Measurements from ENCODE around the gene ALDH1L2. TPM values are rescaled to one million over a fixed set of nuclear protein-coding genes. Genes with fewer than 3 reads are reported as not detected.

ALDH1L2 gene
- polyA plus RNA-seq, 1 donor (not counting 4 experiments of a cell fraction or from before 2014, with no cell fraction given): 1.8 TPM

DNA sequence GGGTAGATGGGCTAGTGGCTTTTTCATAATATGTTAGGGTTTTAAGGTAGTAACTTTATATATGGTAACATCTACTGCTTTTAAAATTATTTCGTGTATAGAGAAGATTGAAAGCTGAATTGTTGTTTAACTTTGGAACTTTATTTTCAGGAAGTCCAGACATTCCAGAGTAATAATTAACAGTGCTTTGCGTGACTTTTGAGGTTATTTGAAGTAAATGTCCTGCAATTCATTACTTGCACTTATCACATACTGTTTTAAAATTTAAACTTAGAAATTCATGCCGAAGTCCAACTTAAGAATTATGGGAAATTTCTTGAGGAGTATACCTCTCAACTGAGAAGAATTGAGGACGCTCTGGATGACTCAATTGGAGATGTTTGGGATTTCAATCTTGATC is 26.6 kb upstream of the ALDH1L2 start:
- DNase-seq (ENCODE audit: low read depth, low spot score): no peak
- H3K9ac ChIP-seq (ENCODE audit: control insufficient read depth, extremely low read depth, insufficient read depth, low read length): no peak overlapping the region
- no peaks in the 10 kb centered on the region for H3K9me3 ChIP-seq (ENCODE audit: control insufficient read depth, low read depth, low read length)
- H4K20me1 ChIP-seq (ENCODE audit: control insufficient read depth, extremely low read depth, insufficient read depth, low read length): no peaks in the 10 kb centered on the region
- no peak overlapping the region for H3K4me3 ChIP-seq (ENCODE audit: control insufficient read depth in 2 of 3, extremely low read depth in 1 of 3, insufficient read depth in 2 of 3, low read depth in 1 of 3, low read length in 3 of 3)
- peaks cover 8 to 10% of the 10 kb centered on the region in 2 experiments for H3K36me3 ChIP-seq (ENCODE audit: control insufficient read depth in 2 of 2, extremely low read depth in 1 of 2, insufficient read depth in 2 of 2, low read length in 2 of 2)
- H3K27ac ChIP-seq (ENCODE audit: control insufficient read depth, insufficient read depth, low read length): no peak overlapping the region
- peaks cover 65% of the 10 kb centered on the region for H3K79me2 ChIP-seq (ENCODE audit: control insufficient read depth, insufficient read depth, low read length)
- H2AFZ ChIP-seq (ENCODE audit: control insufficient read depth, low read length): no peak overlapping the region
- dilution Hi-C loops (cut with MboI; ENCODE audit: extremely low pct_ligation_motif_present, low sequenced_read_pairs): no loop called here
- no peaks in the 10 kb centered on the region for H3K9me1 ChIP-seq (ENCODE audit: control insufficient read depth, extremely low read depth, insufficient read depth, low read length)
- H3K27me3 ChIP-seq (ENCODE audit: control insufficient read depth, extremely low read depth, insufficient read depth, low read length): no peaks in the 10 kb centered on the region
- H3K4me1 ChIP-seq (ENCODE audit: control insufficient read depth, extremely low read depth, insufficient read depth, low read length): peaks cover 17% of the 10 kb centered on the region
- TF ChIP-seq CTCF (optimal IDR thresholded peaks at IDR 0.05 in 1 of 3, IDR thresholded peaks at IDR 0.05 in 1 of 3, conservative IDR thresholded peaks at IDR 0.05 in 1 of 3; ENCODE audit: extremely low read depth in 1 of 3, insufficient read depth in 2 of 3, low read length in 3 of 3) (no peak), EZH2 (IDR thresholded peaks at IDR 0.05; ENCODE audit: low read length) (no peak)
- FAIRE-seq: no peak
- H3K4me2 ChIP-seq (ENCODE audit: control insufficient read depth, extremely low read depth, insufficient read depth, low read depth, low read length): no peak overlapping the region

DNA sequence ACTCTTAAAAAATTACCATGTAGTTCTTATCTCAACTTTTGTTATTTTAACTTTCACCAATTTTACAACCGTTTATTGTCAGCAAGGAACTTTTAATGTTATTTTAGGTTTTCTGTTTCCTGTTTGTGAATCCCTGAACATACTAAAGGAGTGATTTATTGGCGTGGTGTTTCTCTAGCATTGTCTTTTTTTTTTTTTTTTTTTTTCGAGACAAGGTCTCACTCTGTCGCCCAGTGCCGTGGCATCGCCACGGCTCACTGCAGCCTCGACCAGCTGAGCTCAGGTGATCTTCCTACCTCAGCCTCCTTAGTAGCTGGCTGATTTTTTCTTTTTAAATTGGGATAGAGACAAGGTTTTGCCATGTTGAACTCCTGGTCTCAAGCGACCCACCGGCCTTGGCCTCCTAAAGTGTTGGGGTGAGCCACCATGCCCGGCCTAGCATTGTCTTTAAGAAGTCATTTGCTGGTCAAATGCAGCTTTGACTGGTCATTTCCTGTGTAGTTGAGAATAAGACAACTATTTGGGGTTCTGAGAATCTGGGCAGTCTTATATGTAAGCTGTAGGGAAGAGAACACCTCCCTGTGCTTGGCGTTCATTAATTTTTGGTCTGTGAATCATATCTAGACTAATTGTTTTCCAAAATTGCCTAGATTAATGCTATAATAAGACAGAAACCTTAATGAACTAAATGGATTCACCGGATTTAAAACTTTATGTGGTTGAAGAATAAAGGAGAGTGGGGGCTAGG is 25.4 kb upstream of the ALDH1L2 start:
- FAIRE-seq (no peak), DNase-seq (ENCODE audit: low read depth, low spot score) (no peak)
- H3K27me3 ChIP-seq (ENCODE audit: control insufficient read depth, extremely low read depth, insufficient read depth, low read length): no peaks in the 10 kb centered on the region
- H3K4me1 ChIP-seq (ENCODE audit: control insufficient read depth, extremely low read depth, insufficient read depth, low read length): peaks cover 17% of the 10 kb centered on the region
- H3K4me3 ChIP-seq (ENCODE audit: control insufficient read depth in 2 of 3, extremely low read depth in 1 of 3, insufficient read depth in 2 of 3, low read depth in 1 of 3, low read length in 3 of 3): peak overlapping the region; percentile 35 to 97 (median 94)
- H2AFZ ChIP-seq (ENCODE audit: control insufficient read depth, low read length): no peak overlapping the region
- no peaks in the 10 kb centered on the region for H3K9me1 ChIP-seq (ENCODE audit: control insufficient read depth, extremely low read depth, insufficient read depth, low read length)
- no peak for TF ChIP-seq EZH2 (IDR thresholded peaks at IDR 0.05; ENCODE audit: low read length)
- TF ChIP-seq CTCF (optimal IDR thresholded peaks at IDR 0.05 in 1 of 3, IDR thresholded peaks at IDR 0.05 in 1 of 3, conservative IDR thresholded peaks at IDR 0.05 in 1 of 3; ENCODE audit: extremely low read depth in 1 of 3, insufficient read depth in 2 of 3, low read length in 3 of 3): no peak
- H4K20me1 ChIP-seq (ENCODE audit: control insufficient read depth, extremely low read depth, insufficient read depth, low read length): no peaks in the 10 kb centered on the region
- peak overlapping the region; percentile 49 for H3K27ac ChIP-seq (ENCODE audit: control insufficient read depth, insufficient read depth, low read length)
- no peaks in the 10 kb centered on the region for H3K9me3 ChIP-seq (ENCODE audit: control insufficient read depth, low read depth, low read length)
- dilution Hi-C loops (cut with MboI; ENCODE audit: extremely low pct_ligation_motif_present, low sequenced_read_pairs): no loop called here
- H3K36me3 ChIP-seq (ENCODE audit: control insufficient read depth in 2 of 2, extremely low read depth in 1 of 2, insufficient read depth in 2 of 2, low read length in 2 of 2): peaks cover 7 to 10% of the 10 kb centered on the region in 2 experiments
- peak overlapping the region; percentile 20 for H3K9ac ChIP-seq (ENCODE audit: control insufficient read depth, extremely low read depth, insufficient read depth, low read length)
- H3K79me2 ChIP-seq (ENCODE audit: control insufficient read depth, insufficient read depth, low read length): peaks cover 65% of the 10 kb centered on the region
- peak overlapping the region; percentile 99 for H3K4me2 ChIP-seq (ENCODE audit: control insufficient read depth, extremely low read depth, insufficient read depth, low read depth, low read length)
